K562 (cell line): ENCODE results near the gene ATP5F1C. TPM values are rescaled to one million over a fixed set of nuclear protein-coding genes. Genes with fewer than 3 reads are reported as not detected.

Source experiments
- ATAC-seq: fragments of 200-7000 bp; cut with Tn5 transposase; 3 replicates; pipeline ENCODE4 v1.9.1; 2020; ENCODE audit warnings: moderate library complexity
- BruUV-seq: library from RNA; stranded (reverse); fragments of 400-500 nt; replicated peaks from 2 replicates; lab custom pipeline; 2021; lab: Mats Ljungman, UMichigan
- CTCF ChIA-PET: fragments of 300-600 bp; formaldehyde crosslinking; extraction: SDS; loops from one replicate; lab custom pipeline; 2021; ENCODE audit warnings: low intra/inter-chr PET ratio; lab: Yijun Ruan, JAX
- POLR2A ChIA-PET: fragments of 300-600, 350-650 bp; sonication (Branson Sonifier 250); formaldehyde crosslinking; extraction: SDS; loops from one replicate; lab custom pipeline; 2021; ENCODE audit warnings: antibody characterized with exemption, inconsistent platforms; lab: Yijun Ruan, JAX
- DNase-seq, 4 experiments: peaks; one replicate each; pipeline versions ENCODE4 v3.0.0 to v3.0.0-alpha.2; 2011 to 2018; ENCODE audit warnings: low spot score in 3 of 4, mixed read lengths in 3 of 4; ENCODE audit errors: extremely low read depth in 1 of 4
- FAIRE-seq: peaks from 2 replicates; lab custom pipeline; 2011; peaks lifted over from hg19 to GRCh38; lab: Jason Lieb, UNC
- H2AFZ ChIP-seq: 2 replicates; pipeline ENCODE4 v1.6.0; 2011; ENCODE audit warnings: low read depth, low read length, control low read depth, inconsistent platforms
- H3K27ac ChIP-seq: fragments of 200-600 bp; 3 replicates; pipeline ENCODE4 v1.8.0; 2011; ENCODE audit warnings: low read depth, mild to moderate bottlenecking, control low read depth, inconsistent platforms, low read length, moderate library complexity, mixed read lengths; ENCODE audit errors: extremely low read depth
- H3K27me3 ChIP-seq, 2 experiments: fragments of 300-600 bp in 1 of 2; 2 replicates in 1 of 2; 3 replicates in 1 of 2; pipeline versions ENCODE4 v1.6.0 to v1.8.0; 2011; ENCODE audit warnings: inconsistent platforms in 2 of 2, low read length in 2 of 2, mild to moderate bottlenecking in 1 of 2, mixed read lengths in 1 of 2, moderate library complexity in 1 of 2; ENCODE audit not compliant: control insufficient read depth in 2 of 2, insufficient read depth in 2 of 2
- H3K36me3 ChIP-seq: fragments of 300-600 bp; 3 replicates; pipeline ENCODE4 v1.8.0; 2011; ENCODE audit warnings: mild to moderate bottlenecking, low read length, inconsistent platforms; ENCODE audit not compliant: control insufficient read depth, insufficient read depth
- H3K4me1 ChIP-seq, 2 experiments: fragments of 200-600 bp in 1 of 2; replicated peaks in 1 of 2; 2 replicates in 1 of 2; 3 replicates in 1 of 2; pipeline versions ENCODE4 v1.5.1 to v1.8.0; 2011; ENCODE audit warnings: inconsistent platforms in 2 of 2, low read length in 2 of 2, mild to moderate bottlenecking in 1 of 2, mixed read lengths in 1 of 2, moderate library complexity in 1 of 2; ENCODE audit not compliant: control insufficient read depth in 2 of 2, insufficient read depth in 2 of 2
- H3K4me2 ChIP-seq: 2 replicates; pipeline ENCODE4 v1.6.1; 2011; ENCODE audit warnings: low read length, control low read depth, inconsistent platforms, mixed read lengths; ENCODE audit not compliant: insufficient read depth
- H3K4me3 ChIP-seq: fragments of 200-600 bp; sonication (generic), shearing (Covaris generic); 2 replicates; pipeline ENCODE4 v1.5.1; 2016; ENCODE audit warnings: control low read depth, inconsistent platforms
- H3K79me2 ChIP-seq: fragments of 200-600 bp; 3 replicates; pipeline ENCODE4 v1.8.0; 2011; ENCODE audit warnings: low read length, inconsistent platforms; ENCODE audit not compliant: control insufficient read depth, insufficient read depth
- H3K9ac ChIP-seq, 2 experiments: 2 replicates each; pipeline versions ENCODE4 v1.6.0 to v1.6.1; 2011; ENCODE audit warnings: low read depth in 2 of 2, low read length in 2 of 2, control low read depth in 1 of 2, inconsistent platforms in 1 of 2, mild to moderate bottlenecking in 1 of 2, mixed read lengths in 1 of 2; ENCODE audit not compliant: insufficient read depth in 1 of 2
- H3K9me1 ChIP-seq: one replicate; pipeline ENCODE4 v1.6.0; 2011; ENCODE audit warnings: inconsistent platforms, mild to moderate bottlenecking, low read length, moderate library complexity; ENCODE audit not compliant: control insufficient read depth, insufficient read depth
- H3K9me3 ChIP-seq: replicated peaks from 2 replicates; pipeline ENCODE4 v1.5.1; 2011; ENCODE audit warnings: low read depth, low read length, inconsistent platforms; ENCODE audit not compliant: control insufficient read depth, insufficient read depth
- H4K20me1 ChIP-seq: replicated peaks from 2 replicates; pipeline ENCODE4 v1.6.1; 2011; ENCODE audit warnings: low read length, inconsistent platforms, mixed read lengths; ENCODE audit not compliant: control insufficient read depth, insufficient read depth
- ATF3 ChIP-seq, 2 experiments: fragments of 450-650 bp in 1 of 2; sonication (generic) in 1 of 2; formaldehyde crosslinking in 1 of 2; IDR thresholded peaks in 1 of 2; conservative IDR thresholded peaks in 1 of 2; 2 replicates each; pipeline versions ENCODE4 v1.6.1 to v1.8.1; 2016 to 2023; ENCODE audit warnings: mild to moderate bottlenecking in 2 of 2, moderate library complexity in 2 of 2, inconsistent platforms in 1 of 2, missing genetic modification reagents in 1 of 2
- CEBPB ChIP-seq: fragments of 450-650 bp; IDR thresholded peaks from 2 replicates; pipeline ENCODE4 v1.6.1; 2016; ENCODE audit warnings: missing genetic modification characterization, missing compliant biosample characterization
- CEBPG ChIP-seq, 3 experiments: fragments of 200-800 bp in 1 of 3; sonication (Bioruptor generic) in 1 of 3; sonication (generic) in 1 of 3; formaldehyde crosslinking in 1 of 3; IDR thresholded peaks in 2 of 3; conservative IDR thresholded peaks in 1 of 3; 2 replicates each; pipeline versions ENCODE4 v1.6.1 to v1.8.0; 2016 to 2022; ENCODE audit warnings: missing compliant biosample characterization in 2 of 3, missing genetic modification characterization in 2 of 3, mild to moderate bottlenecking in 1 of 3, missing genetic modification reagents in 1 of 3
- WGBS: fragments of 100-300 bp; shearing (Covaris generic); methylation state at CpG from one replicate; pipeline ENCODE4 v1.1.6; 2016; ENCODE audit warnings: low coverage, mixed read lengths; ENCODE audit not compliant: insufficient coverage; ENCODE audit errors: missing lambda C conversion rate; 5-methylcytosine and 5-hydroxymethylcytosine counted together
- in situ Hi-C: fragments of 300-500 bp; cut with MboI; formaldehyde crosslinking; loops from 4 replicates; pipeline ENCODE4 v1.15.0; 2018; ENCODE audit warnings: inconsistent platforms, mixed read lengths
- intact Hi-C: fragments of 100-400 bp; cut with micrococcal nuclease; formaldehyde crosslinking; loops from 2 replicates; pipeline ENCODE4 v1.14.2; 2022
- polyA plus RNA-seq, 8 experiments: library from polyadenylated mRNA; depleted of rRNA in 4 of 8; stranded (reverse) in 5 of 8; unstranded in 3 of 8; fragments of >200 nt; fragmentation: Nextera tagmentation in 2 of 8; fragmentation: Illumina TruSeq in 1 of 8; extraction: Ambion mirVana in 2 of 8; extraction: Trizol in 1 of 8; gene quantifications; 2 replicates each; pipeline versions ENCODE4 v1.2.1 to v1.2.3, GENCODE V29; 2011 to 2014; ENCODE audit warnings: inconsistent platforms in 1 of 8, missing spikeins in 1 of 8
- total RNA-seq, 7 experiments: library from RNA; depleted of rRNA in 6 of 7; stranded (reverse); fragments of >200 nt in 6 of 7; fragmentation: Illumina TruSeq in 2 of 7; extraction: Trizol in 2 of 7; gene quantifications; 2 replicates each; pipeline versions ENCODE4 v1.2.1 to v1.2.3, GENCODE V29; 2011 to 2021; ENCODE audit warnings: low replicate concordance in 1 of 7
- TF ChIP-seq, protein P1 (sequence below): fragments of 450-650 bp; IDR thresholded peaks from 2 replicates; pipeline ENCODE4 v1.6.1; 2016; ENCODE audit warnings: missing biosample characterization, missing genetic modification characterization

ATP5F1C gene
- total and polyA plus RNA-seq, 9 of the 15 experiments (the other 6 are each of a cell fraction or from before 2014, with no cell fraction given), result 389 to 1,475 (median 559) TPM

DNA sequence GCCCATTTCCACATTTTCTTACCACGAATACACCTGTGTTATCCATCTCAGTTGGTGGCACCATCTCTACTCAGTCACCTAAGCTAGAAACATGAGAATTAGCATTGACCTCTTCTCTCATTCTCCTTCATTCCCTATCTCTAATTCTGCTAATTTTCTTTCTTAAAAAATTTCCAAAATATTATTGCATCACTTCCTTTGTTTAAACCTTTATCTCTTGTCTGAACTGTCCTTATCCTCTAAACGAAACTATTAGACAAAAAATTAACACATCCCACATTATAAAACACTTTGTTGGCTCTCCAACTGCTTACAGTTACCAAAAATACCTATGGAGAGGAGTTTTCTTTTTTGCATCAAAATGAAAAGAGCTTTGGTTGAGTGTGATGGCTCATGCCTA is 48.6 kb downstream of the ATP5F1C start:
- H3K27ac ChIP-seq, result no peak overlapping the region
- TF ChIP-seq CEBPB (tag), result peak; percentile 38; the same call in 1 of the 2 replicates
- TF ChIP-seq ATF3 (IDR thresholded peaks at IDR 0.05), result peak; percentile 52
- no peak for TF ChIP-seq ATF3 (CRISPR knock-in tag; conservative IDR thresholded peaks at IDR 0.05)
- TF ChIP-seq, protein P1, sequence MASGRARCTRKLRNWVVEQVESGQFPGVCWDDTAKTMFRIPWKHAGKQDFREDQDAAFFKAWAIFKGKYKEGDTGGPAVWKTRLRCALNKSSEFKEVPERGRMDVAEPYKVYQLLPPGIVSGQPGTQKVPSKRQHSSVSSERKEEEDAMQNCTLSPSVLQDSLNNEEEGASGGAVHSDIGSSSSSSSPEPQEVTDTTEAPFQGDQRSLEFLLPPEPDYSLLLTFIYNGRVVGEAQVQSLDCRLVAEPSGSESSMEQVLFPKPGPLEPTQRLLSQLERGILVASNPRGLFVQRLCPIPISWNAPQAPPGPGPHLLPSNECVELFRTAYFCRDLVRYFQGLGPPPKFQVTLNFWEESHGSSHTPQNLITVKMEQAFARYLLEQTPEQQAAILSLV (tag), result no peak
- no peak for TF ChIP-seq CEBPG (CRISPR knock-in tag; IDR thresholded peaks at IDR 0.05)
- peak; percentile 49 to 69 for TF ChIP-seq CEBPG (tag; conservative IDR thresholded peaks at IDR 0.05 in 1 of 2, IDR thresholded peaks at IDR 0.05 in 1 of 2)
- TF ChIP-seq, all 486 proteins: peak for 3
- H3K27me3 ChIP-seq, result no peaks in the 10 kb centered on the region
- no peak for ATAC-seq
- H3K4me3 ChIP-seq, result no peak overlapping the region
- H3K9me3 ChIP-seq, result no peaks in the 10 kb centered on the region
- no peak overlapping the region for H3K4me2 ChIP-seq
- no peaks in the 10 kb centered on the region for H3K9me1 ChIP-seq
- no peak overlapping the region for H3K9ac ChIP-seq
- H2AFZ ChIP-seq, result no peak overlapping the region
- no peaks in the 10 kb centered on the region for H3K4me1 ChIP-seq
- CTCF ChIA-PET, result no interaction called here
- peaks cover 15% of the 10 kb centered on the region; the same call in 1 of the 3 replicates for H3K79me2 ChIP-seq
- POLR2A ChIA-PET, result interaction anchor here (0.6 kb wide), 1 partner anchor 104 kb away, joined by 3 read pairs; no protein-coding TSS in a partner anchor
- DNase-seq, result no peak
- BruUV-seq, result no TSS peak
- H3K36me3 ChIP-seq, result peaks cover 4% of the 10 kb centered on the region; the same call in 1 of the 3 replicates
- FAIRE-seq, result no peak
- 60% methylated on average over 2 of the region's 2 CpGs for WGBS
- in situ Hi-C loops, result no loop called here
- H4K20me1 ChIP-seq, result no peaks in the 10 kb centered on the region
- intact Hi-C loops, result no loop called here
